CD4-positive, alpha-beta T cell (primary cell): ENCODE data around the gene IL16. TPM values are rescaled to one million over a fixed set of nuclear protein-coding genes. Genes with fewer than 3 reads are reported as not detected.

Experiments used
- ATAC-seq: fragments of 200-7000 bp; cut with Tn5 transposase; one replicate; pipeline ENCODE4 v1.10.0; 2022; ENCODE audit warnings: mild to moderate bottlenecking; ENCODE audit not compliant: poor library complexity
- CTCF ChIA-PET: fragments of 350-600 bp; sonication (Branson Sonifier 250); formaldehyde crosslinking; loops from one replicate; lab custom pipeline; 2021; ENCODE audit warnings: antibody characterized with exemption, inconsistent platforms; lab: Charles Lee
- POLR2A ChIA-PET: fragments of 350-600 bp; sonication (Branson Sonifier 250); formaldehyde crosslinking; loops from one replicate; lab custom pipeline; 2021; ENCODE audit warnings: antibody characterized with exemption, inconsistent platforms; lab: Charles Lee
- DNase-seq, 14 experiments: peaks; one replicate each; pipeline ENCODE4 v3.0.0-alpha.2; 2013 to 2020; ENCODE audit warnings: mixed read lengths in 2 of 14
- H3K27ac ChIP-seq, 2 donors: one replicate each; pipeline versions ENCODE4 v1.5.1 to v1.7.0; 2013; ENCODE audit warnings: low read length in 2 of 2, low read depth in 1 of 2, mild to moderate bottlenecking in 1 of 2
- H3K27me3 ChIP-seq, 2 experiments: 1 replicate in 1 of 2; 2 replicates in 1 of 2; pipeline versions ENCODE4 v1.6.1 to v1.7.0; 2013; ENCODE audit warnings: low read length in 2 of 2, control low read depth in 1 of 2, mild to moderate bottlenecking in 1 of 2, moderate library complexity in 1 of 2; ENCODE audit not compliant: insufficient read depth in 2 of 2, control insufficient read depth in 1 of 2
- H3K36me3 ChIP-seq: one replicate; pipeline ENCODE4 v1.6.1; 2013; ENCODE audit warnings: low read length, control low read depth; ENCODE audit not compliant: insufficient read depth
- H3K4me1 ChIP-seq: one replicate; pipeline ENCODE4 v1.6.1; 2013; ENCODE audit warnings: low read length, control low read depth; ENCODE audit not compliant: insufficient read depth
- H3K4me3 ChIP-seq: one replicate; pipeline ENCODE4 v1.5.1; 2013; ENCODE audit warnings: mild to moderate bottlenecking, low read length, moderate library complexity
- H3K9me3 ChIP-seq, 2 experiments: 1 replicate in 1 of 2; 2 replicates in 1 of 2; pipeline versions ENCODE4 v1.6.1 to v1.7.0; 2013; ENCODE audit warnings: low read length in 2 of 2, mild to moderate bottlenecking in 2 of 2, control low read depth in 1 of 2, moderate library complexity in 1 of 2; ENCODE audit not compliant: control insufficient read depth in 1 of 2, insufficient read depth in 1 of 2
- H3K27ac Mint-ChIP-seq: one replicate; pipeline ENCODE4 v1.8.0; 2020; ENCODE audit warnings: mixed read lengths
- H3K27me3 Mint-ChIP-seq: one replicate; pipeline ENCODE4 v1.8.0; 2021; ENCODE audit warnings: mixed read lengths
- H3K36me3 Mint-ChIP-seq: one replicate; pipeline ENCODE4 v1.8.0; 2021; ENCODE audit warnings: low read depth, mixed read lengths
- H3K4me1 Mint-ChIP-seq: one replicate; pipeline ENCODE4 v1.8.0; 2021; ENCODE audit warnings: low read depth, mixed read lengths
- H3K4me3 Mint-ChIP-seq: one replicate; pipeline ENCODE4 v1.8.0; 2020; ENCODE audit warnings: mild to moderate bottlenecking, mixed read lengths
- H3K9me3 Mint-ChIP-seq: one replicate; pipeline ENCODE4 v1.8.0; 2020; ENCODE audit warnings: mixed read lengths
- CTCF ChIP-seq: fragments of 200-600 bp; IDR thresholded peaks from one replicate; pipeline ENCODE4 v1.8.0; 2022; ENCODE audit warnings: antibody characterized with exemption, mild to moderate bottlenecking
- intact Hi-C, 2 experiments: fragments of 100-400 bp; cut with DNase I in 1 of 2; cut with micrococcal nuclease in 1 of 2; formaldehyde crosslinking; loops; one replicate each; pipeline versions ENCODE4 v1.15.1 to v1.9.0; 2023 to 2025; cut with DNase I, micrococcal nuclease
- total RNA-seq, 174 experiments: library from RNA in 2 of 174; stranded (reverse) in 2 of 174; gene quantifications; one replicate each; pipeline ENCODE4 v1.2.3 and lab custom pipeline; 2021 to 2026

Gene IL16
- total RNA-seq, 2 experiments from 2014 or later = 164 to 168 TPM

- no peak overlapping the region for H3K4me3 Mint-ChIP-seq
- H3K27ac ChIP-seq = no peak overlapping the region
- H3K27ac Mint-ChIP-seq = no peak overlapping the region
- POLR2A ChIA-PET = no interaction called here
- CTCF ChIA-PET = no interaction called here
- H3K9me3 ChIP-seq = no peaks in the 10 kb centered on the region
- DNase-seq = no peak
- peaks cover 0 to 4% of the 10 kb centered on the region in 2 experiments for H3K27me3 ChIP-seq
- intact Hi-C loops = no loop called here
- peaks cover 14% of the 10 kb centered on the region for H3K27me3 Mint-ChIP-seq
- no peaks in the 10 kb centered on the region for H3K36me3 ChIP-seq
- ATAC-seq = no peak
- no peaks in the 10 kb centered on the region for H3K9me3 Mint-ChIP-seq
- H3K4me1 Mint-ChIP-seq = no peaks in the 10 kb centered on the region
- H3K4me1 ChIP-seq = peaks cover 3% of the 10 kb centered on the region
- H3K36me3 Mint-ChIP-seq = no peaks in the 10 kb centered on the region
- TF ChIP-seq CTCF = no peak
- no peak overlapping the region for H3K4me3 ChIP-seq
Observed at GRCh38 chr15:81171286-81171685, 25.4 kb upstream of the IL16 start.

- no peaks in the 10 kb centered on the region for H3K9me3 Mint-ChIP-seq
- Histone ChIP-seq H3K36me3 (no peaks in the 10 kb centered on the region), H3K27me3 (peaks cover 0 to 9% of the 10 kb centered on the region in 2 experiments), H3K27ac (no peak overlapping the region), H3K4me1 (no peaks in the 10 kb centered on the region), H3K4me3 (no peak overlapping the region), H3K9me3 (peaks cover 0 to 5% of the 10 kb centered on the region in 2 experiments)
- peaks cover 16% of the 10 kb centered on the region for H3K27me3 Mint-ChIP-seq
- no peak for ATAC-seq
- no peak for DNase-seq
- intact Hi-C loops = no loop called here
- no peak for TF ChIP-seq CTCF
- H3K27ac Mint-ChIP-seq = no peak overlapping the region
- no peak overlapping the region for H3K4me3 Mint-ChIP-seq
- no peaks in the 10 kb centered on the region for H3K4me1 Mint-ChIP-seq
- no peaks in the 10 kb centered on the region for H3K36me3 Mint-ChIP-seq
- ChIA-PET CTCF (interaction anchor here (1.3 kb wide), 1 partner anchor 92 kb away, joined by 4 read pairs; no protein-coding TSS in a partner anchor), POLR2A (no interaction called here)
Observed at GRCh38 chr15:81174125-81174791, 22.4 kb upstream of the IL16 start.

GRCh38 chr15:81174792-81175327 lies 21.8 kb upstream of the IL16 start:
- H3K27ac ChIP-seq = no peak overlapping the region
- no peaks in the 10 kb centered on the region for H3K36me3 Mint-ChIP-seq
- H3K4me3 Mint-ChIP-seq = no peak overlapping the region
- H3K27me3 ChIP-seq = peaks cover 0 to 9% of the 10 kb centered on the region in 2 experiments
- TF ChIP-seq CTCF = no peak
- peaks cover 0 to 5% of the 10 kb centered on the region in 2 experiments for H3K9me3 ChIP-seq
- POLR2A ChIA-PET = no interaction called here
- H3K4me1 Mint-ChIP-seq = no peaks in the 10 kb centered on the region
- H3K27me3 Mint-ChIP-seq = peaks cover 20% of the 10 kb centered on the region
- CTCF ChIA-PET = interaction anchor here (1.3 kb wide), 1 partner anchor 91 kb away, joined by 4 read pairs; no protein-coding TSS in a partner anchor
- H3K36me3 ChIP-seq = no peaks in the 10 kb centered on the region
- no peaks in the 10 kb centered on the region for H3K9me3 Mint-ChIP-seq
- ATAC-seq (no peak), DNase-seq (peak in 1 of 14 experiments; percentile 3)
- intact Hi-C loops = no loop called here
- no peak overlapping the region for H3K4me3 ChIP-seq
- H3K27ac Mint-ChIP-seq = no peak overlapping the region
- H3K4me1 ChIP-seq = no peaks in the 10 kb centered on the region
